HG03064 (cell line): ENCODE results near the gene ISOC2.

ENCODE experiments used
- ATAC-seq: cut with Tn5 transposase; IDR thresholded peaks from one replicate; pipeline ENCODE4 v1.9.1; 2021; ENCODE audit warnings: low read depth; ENCODE audit not compliant: unreplicated experiment

Gene ISOC2

DNA sequence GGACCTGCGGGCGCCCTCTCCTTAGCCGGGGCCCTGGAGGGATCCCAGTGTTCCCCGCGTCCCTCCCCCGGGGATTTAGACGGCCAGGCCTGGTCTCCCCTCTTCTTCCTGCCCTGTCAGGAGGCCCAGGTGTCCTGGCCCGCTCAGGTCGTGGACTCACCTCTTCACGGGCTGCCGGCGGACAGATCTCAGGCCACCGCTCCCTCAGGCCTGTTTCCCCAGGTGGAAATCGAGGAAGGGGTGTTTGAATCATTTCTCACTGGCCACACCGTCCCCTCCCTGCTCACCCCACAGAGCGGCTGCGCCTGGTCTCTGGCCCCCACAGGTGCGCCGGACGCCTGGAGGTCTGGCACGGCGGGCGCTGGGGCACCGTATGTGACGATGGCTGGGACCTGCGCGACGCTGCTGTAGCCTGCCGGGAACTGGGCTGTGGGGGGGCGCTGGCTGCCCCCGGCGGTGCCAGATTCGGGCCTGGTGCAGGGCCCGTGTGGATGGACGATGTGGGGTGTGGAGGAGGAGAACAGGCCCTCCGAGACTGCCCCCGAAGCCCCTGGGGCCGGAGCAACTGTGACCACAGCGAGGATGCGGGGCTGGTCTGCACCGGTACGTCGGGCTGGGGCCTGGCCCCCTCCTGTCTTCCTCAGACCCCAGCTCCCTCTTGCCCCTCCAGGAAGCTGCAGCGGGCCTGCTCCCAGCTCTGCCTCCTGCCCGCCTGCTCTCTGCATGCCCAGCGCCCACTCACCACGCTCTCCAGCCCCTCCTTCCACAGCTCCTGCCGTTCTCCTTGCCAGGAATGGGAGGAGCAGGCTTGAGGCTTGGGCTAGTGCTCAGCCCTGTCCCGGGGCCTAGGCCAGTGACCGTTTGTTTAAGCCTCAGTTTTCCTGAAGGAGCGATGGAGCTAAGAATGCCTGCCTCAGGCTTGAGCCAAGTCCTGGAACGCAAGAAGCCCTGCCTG, 29.3 kb upstream of the ISOC2 start:
- ATAC-seq = no peak

DNA sequence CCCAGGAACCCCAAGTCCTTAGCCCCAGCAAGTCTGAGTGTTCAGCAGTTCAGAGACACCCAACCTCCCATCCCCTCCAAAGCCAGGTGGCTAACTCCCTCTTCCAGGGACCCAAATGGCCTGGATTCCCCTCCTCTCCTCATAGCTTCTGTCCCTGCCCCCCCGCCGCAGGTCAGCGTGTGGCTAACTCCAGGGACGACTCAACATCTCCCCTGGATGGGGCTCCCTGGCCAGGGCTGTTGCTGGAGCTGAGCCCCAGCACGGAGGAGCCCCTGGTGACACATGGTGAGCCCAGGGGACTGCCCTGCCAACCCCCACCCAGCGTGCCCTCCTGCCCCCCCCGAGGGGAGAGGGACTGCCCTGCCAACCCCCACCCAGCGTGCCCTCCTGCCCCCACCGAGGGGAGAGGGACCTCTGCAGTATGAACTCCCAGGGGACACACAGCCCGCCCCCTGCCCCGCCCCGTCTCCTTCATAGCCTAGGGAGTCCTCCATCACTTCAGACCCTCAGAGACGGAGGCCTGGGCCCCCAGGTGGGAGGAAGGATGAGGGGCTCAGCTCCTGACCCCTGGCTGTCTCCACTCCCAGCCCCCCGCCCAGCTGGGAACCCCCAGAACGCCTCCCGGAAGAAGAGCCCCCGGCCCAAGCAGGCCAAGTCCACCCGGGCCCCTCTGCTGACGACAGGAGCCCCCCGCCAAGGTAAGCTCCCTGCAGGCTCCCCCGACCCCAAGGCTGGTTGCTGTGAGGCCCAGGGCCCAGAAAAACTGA, 28.5 kb upstream of the ISOC2 start:
- no peak for ATAC-seq

DNA sequence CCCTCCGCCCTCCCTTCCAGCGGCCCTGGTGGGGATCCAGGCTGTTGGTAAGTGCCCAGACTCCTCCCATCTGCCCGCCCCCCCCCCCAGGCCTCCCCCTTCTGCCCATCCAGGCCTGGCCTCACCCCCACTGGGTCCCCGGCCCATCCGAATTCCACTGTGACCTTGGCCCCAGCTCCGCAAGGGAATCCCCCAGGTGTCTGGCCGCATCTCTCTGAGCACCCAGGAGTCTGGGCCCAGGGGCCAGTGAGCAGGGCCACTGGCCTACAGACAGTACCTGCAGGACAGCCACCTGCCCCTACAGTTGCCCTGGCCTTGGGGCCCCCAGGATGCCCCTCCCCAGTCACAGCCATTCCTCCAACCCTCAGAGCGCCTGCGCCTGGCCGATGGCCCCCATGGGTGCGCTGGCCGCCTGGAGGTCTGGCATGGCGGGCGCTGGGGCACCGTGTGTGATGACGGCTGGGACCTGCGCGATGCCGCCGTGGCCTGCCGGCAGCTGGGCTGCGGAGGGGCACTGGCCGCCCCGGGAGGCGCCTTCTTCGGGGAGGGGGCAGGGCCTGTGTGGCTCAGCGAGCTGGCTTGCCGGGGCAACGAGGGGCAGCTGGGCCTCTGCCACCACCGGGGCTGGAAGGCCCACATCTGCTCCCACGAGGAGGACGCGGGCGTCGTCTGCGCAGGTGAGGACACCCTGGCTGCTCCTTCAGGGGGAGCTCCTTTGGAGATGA, 27.7 kb upstream of the ISOC2 start:
- no peak for ATAC-seq

DNA sequence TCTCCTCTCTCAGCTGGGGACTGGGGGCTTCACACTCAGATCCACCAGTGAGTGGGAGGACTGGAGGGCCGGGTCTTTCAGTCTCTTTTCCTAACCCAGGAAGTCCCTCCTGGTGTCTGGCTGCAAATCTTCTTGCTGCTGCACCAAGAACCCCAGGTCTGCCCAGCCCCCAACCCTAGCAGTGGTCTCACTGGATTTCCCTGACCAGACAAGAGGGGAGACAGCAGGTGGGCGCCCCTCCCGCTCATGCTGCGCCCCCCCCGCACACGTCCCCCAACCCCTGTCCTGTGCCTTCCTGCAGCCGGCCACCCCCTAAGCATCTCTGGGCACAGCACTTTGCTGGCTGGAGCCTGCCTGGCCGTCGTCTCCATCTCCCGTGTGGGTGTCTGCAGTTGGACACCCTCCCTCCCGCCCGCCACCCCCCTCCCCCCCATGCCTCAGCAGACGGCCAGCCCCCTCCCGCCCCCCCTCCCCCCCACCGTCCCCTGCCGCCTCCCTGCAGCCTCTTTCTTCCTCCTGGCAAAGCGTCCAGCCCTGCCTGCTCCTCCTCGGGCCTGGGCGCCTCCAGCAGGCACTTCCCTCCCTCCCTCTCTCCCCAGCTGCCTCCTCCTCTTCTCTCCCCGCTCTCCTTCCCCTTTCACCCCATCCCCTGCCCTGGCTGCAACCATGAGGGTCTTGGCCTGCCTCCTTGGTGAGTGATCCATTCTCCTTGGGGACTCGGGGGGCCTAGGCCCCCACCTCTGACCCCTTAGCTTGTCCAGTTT, 26.7 kb upstream of the ISOC2 start, which contains the start of gene SSC5D:
SSC5D (plus strand) TSS at position 513 of the 764 bp plus-strand sequence; CDS start at position 667, 154 bp downstream.
- no peak for ATAC-seq

DNA sequence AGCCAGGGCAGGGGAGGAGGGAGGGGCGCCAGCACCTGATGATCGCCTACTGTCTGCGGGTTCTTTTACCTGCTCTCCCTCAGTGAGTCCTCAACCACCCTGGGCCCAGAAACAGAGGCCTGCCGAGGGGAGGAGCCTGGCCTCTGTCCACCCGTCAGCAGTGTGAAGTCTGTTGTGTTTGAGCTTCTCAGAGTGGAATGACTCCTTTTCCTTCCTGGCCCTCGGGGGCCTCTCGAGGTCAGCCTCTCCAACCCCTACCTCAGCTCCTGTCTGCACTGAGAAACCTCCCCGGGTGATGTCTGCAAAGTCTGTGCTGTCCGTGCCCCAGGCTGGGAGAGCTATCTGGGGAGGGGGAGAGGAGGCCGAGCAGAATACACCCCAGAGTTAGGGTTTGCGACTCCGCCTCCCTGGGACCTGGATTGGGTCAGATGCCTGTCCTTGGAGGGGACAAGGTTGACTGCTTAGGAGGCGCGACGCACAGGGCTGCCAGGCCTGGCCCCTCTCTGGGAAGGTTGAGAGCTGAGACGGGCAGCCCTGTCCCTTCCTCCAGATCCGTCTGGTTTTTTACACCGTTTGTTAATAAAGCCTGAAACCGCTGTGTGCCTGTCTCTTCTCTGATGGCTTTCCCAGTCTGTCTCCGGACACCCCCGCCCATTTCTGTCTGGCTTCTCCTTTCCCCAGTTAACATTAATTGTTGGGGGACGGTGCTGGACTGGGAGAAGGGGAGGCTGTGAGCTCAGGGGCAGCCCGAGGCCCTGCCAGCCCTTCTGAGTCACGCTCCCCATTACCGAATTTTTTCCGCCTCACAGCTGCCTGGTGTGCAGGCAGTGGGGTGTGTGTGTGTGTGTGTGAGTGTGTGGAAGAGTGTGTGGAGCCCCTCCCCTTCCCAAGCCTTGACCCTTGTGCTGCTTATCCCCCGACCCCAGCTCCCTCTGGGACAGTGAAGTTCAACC, 25.8 kb upstream of the ISOC2 start:
- no peak for ATAC-seq

DNA sequence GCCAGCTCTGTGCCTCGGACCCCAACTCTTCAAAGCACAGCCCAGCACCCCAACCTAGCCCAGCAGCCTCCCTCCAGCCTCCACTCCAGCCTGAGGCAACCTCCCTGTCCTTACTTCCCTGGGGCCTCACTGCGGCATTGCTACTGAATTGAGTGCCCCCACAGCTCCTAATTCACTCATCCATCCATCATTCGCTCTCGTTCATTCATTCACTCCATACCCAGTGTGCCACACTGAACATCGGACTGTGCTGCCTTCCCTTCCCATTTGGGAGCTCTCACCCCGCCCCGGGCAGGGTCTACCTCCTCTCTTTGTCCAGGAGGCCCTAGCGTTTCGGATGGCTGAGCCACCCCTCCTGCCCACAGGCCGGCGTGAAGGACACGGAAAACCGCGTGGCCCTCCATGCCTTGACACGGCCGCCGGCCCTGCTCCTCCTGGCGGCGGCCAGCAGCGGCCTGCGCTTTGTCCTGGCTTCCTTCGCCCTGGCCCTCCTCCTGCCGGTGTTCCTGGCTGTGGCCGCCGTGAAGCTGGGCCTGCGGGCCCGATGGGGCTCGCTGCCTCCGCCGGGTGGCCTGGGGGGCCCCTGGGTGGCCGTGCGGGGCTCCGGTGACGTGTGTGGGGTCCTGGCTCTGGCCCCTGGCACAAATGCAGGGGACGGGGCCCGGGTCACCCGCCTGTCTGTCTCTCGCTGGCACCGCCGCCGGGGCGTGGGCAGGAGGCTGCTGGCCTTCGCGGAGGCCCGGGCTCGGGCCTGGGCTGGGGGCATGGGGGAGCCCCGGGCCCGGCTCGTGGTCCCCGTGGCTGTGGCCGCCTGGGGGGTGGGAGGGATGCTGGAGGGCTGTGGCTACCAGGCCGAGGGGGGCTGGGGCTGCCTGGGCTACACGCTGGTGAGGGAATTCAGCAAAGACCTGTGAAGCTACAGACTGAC, 24.9 kb upstream of the ISOC2 start:
- ATAC-seq = no peak

DNA sequence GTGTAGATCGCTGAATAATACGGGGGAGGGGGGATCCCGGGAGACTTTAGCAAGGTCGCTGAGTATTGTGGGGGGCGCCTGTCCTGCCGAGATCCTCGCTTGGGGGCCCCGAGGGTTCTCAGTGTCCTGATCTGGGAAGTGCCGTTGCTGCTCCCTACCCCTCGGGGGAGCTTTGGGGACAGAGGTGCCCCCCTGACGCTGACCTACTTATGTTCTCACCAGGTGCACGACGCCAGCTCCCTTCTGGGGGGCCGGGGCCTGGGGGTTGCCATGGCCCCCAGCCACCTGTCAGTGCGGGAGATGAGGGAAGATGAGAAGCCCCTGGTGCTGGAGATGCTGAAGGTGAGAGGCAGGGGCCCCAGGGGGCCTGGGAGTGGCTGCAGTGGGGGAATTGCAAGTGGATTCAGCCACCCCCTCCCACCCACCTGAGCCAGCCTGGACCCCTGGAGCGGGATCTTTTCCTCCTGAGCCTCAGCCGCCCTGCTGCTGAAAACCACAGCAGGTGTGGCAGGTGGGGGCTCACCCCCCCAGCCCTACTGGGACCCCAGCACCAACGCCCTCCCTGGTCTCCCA, 24.1 kb upstream of the ISOC2 start:
- ATAC-seq = no peak

DNA sequence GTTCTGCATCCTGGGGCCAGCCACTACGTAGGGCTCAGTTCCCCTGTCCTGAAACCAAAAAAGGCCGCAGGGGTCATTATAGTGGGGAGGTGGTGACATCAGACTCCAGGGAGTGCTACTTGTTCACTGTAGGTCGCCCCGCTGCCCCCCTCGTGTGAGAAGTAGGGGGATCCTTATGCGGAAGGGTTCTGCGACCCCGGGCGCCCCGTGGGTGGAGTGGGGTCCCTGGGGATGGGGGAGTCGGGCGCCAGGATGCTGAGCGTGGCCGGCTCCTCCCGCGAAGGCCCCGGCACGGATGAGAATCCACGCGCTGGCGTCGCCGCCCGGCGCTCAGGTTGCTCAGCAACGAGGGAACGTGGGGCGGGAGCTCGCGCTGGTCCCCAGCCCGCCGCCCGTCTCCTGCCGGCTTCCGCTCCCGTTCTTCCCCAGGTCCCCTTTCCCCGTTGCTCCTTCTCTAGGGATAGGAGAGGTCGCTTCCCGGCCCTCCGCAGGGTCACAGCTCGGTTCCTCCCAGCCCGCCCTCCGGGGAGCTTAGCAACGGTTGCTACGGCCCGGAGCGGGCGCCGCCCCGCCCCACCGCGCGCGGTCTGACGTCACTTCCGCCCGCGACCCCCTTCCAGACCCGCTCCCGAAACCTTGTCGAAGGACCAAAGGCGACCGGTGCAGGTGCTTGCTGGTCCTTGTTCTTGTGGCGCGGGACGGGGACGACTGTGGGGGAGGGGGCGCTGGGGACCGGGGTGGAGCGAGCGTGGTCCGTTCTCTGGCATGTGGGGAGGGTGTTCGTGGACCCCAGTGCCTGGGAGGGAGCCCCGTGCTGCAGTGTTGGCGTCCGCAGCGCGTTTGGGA, 23.4 kb upstream of the ISOC2 start, which contains the start of gene NAT14:
NAT14 (plus strand) TSS at position 596 of the 846 bp plus-strand sequence. CDS start 521 bp downstream, outside the sequence.
- no peak for ATAC-seq

DNA sequence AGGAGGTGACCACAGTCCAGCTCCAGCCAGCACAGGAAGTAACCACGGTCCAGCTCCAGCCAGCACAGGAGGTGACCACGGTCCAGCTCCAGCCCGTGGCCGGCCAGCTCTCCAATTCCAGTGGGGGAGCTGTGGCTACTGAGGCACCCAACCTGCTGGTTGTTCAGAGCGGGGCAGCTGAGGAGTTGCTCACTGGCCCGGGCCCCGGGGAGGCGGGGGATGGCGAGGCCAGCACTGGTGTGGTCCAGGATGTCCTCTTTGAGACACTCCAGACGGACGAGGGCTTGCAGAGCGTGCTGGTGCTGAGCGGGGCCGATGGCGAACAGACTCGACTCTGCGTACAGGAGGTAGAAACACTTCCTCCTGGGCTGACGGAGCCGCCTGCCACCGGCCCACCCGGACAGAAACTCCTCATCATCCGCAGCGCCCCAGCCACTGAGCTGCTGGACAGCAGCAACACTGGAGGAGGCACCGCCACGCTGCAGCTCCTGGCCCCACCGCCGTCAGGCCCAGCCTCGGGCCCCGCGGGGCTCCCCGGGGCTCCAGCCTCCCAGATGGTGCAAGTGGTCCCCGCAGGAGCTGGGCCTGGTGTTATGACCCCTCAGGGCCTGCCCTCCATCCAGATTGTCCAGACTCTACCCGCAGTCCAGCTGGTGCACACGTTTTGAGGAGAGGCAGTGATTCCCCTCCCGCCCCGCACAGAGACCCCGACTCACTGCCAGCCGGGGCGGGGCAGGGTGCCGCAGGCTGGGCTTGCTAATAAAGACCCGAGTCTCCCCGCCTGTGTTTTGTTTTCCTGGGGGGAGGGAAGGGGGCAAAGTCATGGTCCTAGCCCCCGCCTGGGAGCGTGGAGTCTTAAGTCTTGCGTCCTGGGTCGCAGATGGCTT, 22.5 kb upstream of the ISOC2 start:
- no peak for ATAC-seq

DNA sequence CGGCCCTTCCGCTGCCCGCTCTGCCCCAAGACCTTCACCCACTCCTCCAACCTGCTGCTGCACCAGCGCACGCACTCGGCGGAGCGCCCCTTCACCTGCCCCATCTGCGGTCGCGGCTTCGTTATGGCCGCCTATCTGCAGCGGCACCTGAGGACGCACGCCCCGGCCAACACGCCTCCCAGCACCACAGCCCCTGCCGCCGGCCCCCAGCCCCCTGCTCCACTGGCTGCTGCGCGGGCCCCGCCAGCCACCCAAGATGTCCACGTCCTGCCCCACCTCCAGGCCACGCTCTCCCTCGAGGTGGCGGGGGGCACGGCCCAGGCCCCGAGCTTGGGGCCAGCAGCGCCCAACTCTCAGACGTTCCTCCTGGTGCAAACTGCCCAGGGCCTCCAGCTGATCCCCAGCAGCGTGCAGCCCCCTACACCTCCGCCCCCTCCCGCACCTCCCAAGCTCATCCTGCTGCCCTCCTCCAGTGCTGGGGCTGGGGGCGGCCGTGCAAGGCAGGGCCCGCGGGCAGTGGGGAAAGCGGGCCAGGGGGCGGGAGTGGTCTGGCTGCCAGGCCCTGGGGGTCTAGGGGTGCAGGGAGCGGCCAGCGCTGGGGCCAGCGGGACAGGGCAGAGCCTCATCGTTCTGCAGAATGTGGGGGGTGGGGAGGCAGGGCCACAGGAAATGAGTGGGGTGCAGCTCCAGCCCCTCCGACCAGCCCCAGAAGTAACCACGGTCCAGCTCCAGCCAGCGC, 21.7 kb upstream of the ISOC2 start:
- ATAC-seq = no peak

DNA sequence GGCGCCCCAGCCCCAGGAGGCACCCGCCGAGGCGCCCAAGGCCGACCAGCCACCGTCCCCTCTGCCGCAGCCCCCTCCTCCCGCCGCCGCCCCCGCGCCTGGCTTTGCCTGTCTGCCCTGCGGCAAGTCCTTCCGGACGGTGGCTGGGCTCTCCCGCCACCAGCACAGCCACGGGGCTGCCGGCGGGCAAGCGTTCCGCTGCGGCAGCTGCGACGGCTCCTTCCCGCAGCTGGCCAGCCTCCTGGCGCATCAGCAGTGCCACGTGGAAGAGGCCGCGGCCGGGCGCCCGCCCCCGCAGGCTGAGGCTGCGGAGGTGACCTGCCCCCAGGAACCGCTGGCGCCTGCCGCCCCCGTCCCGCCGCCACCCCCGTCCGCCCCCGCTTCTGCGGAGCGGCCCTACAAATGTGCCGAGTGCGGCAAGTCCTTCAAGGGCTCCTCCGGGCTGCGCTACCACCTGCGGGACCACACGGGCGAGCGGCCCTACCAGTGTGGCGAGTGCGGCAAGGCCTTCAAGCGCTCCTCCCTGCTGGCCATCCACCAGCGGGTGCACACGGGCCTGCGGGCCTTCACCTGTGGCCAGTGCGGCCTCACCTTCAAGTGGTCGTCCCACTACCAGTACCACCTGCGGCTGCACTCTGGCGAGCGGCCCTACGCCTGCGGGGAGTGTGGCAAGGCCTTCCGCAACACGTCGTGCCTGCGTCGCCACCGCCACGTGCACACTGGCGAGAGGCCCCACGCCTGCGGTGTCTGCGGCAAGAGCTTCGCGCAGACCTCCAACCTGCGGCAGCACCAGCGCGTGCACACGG, 20.9 kb upstream of the ISOC2 start:
- no peak for ATAC-seq

DNA sequence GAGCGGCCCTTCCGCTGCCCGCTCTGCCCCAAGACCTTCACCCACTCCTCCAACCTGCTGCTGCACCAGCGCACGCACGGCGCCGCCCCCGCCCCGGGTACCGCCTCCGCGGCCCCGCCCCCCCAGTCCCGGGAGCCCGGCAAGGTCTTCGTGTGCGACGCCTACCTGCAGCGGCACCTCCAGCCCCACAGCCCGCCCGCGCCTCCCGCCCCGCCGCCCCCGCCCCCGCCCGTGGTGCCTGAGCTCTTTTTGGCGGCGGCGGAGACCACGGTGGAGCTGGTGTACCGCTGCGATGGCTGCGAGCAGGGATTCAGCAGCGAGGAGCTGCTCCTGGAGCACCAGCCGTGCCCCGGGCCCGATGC, 20.3 kb upstream of the ISOC2 start:
- ATAC-seq = no peak

DNA sequence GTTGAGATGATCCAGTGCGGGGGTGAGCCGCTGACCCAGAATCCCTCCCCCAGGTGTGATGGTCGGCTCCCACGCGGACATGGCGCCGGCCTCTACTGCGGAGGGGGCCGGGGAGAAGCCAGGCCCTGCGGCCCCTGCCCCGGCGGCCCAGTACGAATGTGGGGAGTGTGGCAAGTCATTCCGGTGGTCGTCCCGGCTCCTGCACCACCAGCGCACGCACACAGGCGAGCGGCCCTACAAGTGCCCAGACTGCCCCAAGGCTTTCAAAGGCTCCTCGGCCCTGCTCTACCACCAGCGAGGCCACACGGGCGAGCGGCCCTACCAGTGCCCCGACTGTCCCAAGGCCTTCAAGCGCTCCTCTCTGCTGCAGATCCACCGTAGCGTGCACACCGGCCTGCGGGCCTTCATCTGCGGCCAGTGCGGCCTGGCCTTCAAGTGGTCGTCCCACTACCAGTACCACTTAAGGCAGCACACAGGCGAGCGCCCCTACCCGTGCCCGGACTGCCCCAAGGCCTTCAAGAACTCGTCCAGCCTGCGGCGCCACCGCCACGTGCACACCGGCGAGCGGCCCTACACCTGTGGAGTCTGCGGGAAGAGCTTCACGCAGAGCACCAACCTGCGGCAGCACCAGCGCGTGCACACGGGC, 19.8 kb upstream of the ISOC2 start:
- ATAC-seq = no peak
